Stomach smooth muscle (tissue), 2 donors: ENCODE measurements around the gene OR2L8.
"Not testable (repeated sequence)": the region's sequence is repeated elsewhere in the genome, so short reads cannot be mapped to it uniquely, and the experiment has no call there.

Source experiments
- H3K27ac ChIP-seq: one replicate; pipeline ENCODE4 v1.7.0; 2013; ENCODE audit warnings: mild to moderate bottlenecking, low read length, inconsistent platforms
- H3K27me3 ChIP-seq, 2 donors: one replicate each; pipeline ENCODE4 v1.7.0; 2013; ENCODE audit warnings: low read length in 2 of 2; ENCODE audit not compliant: insufficient read depth in 2 of 2, control insufficient read depth in 1 of 2
- H3K36me3 ChIP-seq, 2 donors: one replicate each; pipeline ENCODE4 v1.7.0; 2013; ENCODE audit warnings: low read length in 2 of 2; ENCODE audit not compliant: control insufficient read depth in 2 of 2, insufficient read depth in 2 of 2
- H3K4me1 ChIP-seq: one replicate; pipeline ENCODE4 v1.7.0; 2013; ENCODE audit warnings: low read length; ENCODE audit not compliant: control insufficient read depth, insufficient read depth
- H3K4me3 ChIP-seq, 2 donors: one replicate each; pipeline ENCODE4 v1.7.0; 2013; ENCODE audit warnings: low read length in 2 of 2
- H3K9ac ChIP-seq, 2 donors: one replicate each; pipeline ENCODE4 v1.7.0; 2013; ENCODE audit warnings: low read length in 2 of 2, mild to moderate bottlenecking in 1 of 2
- H3K9me3 ChIP-seq, 2 donors: one replicate each; pipeline ENCODE4 v1.7.0; 2013; ENCODE audit warnings: low read length in 2 of 2; ENCODE audit not compliant: control insufficient read depth in 2 of 2
- donor health status: healthy.
- donor health status: Pancreatic carcinoma.

Gene OR2L8

GRCh38 chr1:247924868-247925267 is 23.8 kb upstream of the OR2L8 start, which contains the start of gene OR2AJ1:
TSS of gene OR2AJ1 (plus strand) at chr1:247924889. CDS start at chr1:247933769, 8,880 bp downstream.
- Histone ChIP-seq H3K27ac (no peak within 1 kb of the TSS), H3K9me3 (no peaks in the 10 kb centered on the region), H3K4me3 (no peak within 1 kb of the TSS), H3K9ac (no peak within 1 kb of the TSS), H3K36me3 (no peaks in the 10 kb centered on the region), H3K4me1 (no peaks in the 10 kb centered on the region), H3K27me3 (no peaks in the 10 kb centered on the region)

- Histone ChIP-seq H3K4me3 (no peak overlapping the region), H3K27ac (no peak overlapping the region), H3K27me3 (no peaks in the 10 kb centered on the region)
Measured at GRCh38 chr1:247933989-247934388, 14.7 kb upstream of the OR2L8 start.

GRCh38 chr1:247935781-247936180 is 12.9 kb upstream of the OR2L8 start:
- H3K9ac ChIP-seq: no peak overlapping the region

More at GRCh38 chr1:247933989-247934388, 14.7 kb upstream of the OR2L8 start:
- no peaks in the 10 kb centered on the region for H3K36me3 ChIP-seq
- no peak overlapping the region for H3K9ac ChIP-seq
- peaks cover 0 to 6% of the 10 kb centered on the region in 2 donors for H3K9me3 ChIP-seq
- H3K4me1 ChIP-seq: no peaks in the 10 kb centered on the region

GRCh38 chr1:247936415-247936814 is 12.2 kb upstream of the OR2L8 start:
- H3K36me3 ChIP-seq: no peaks in the 10 kb centered on the region
- H3K4me1 ChIP-seq: no peaks in the 10 kb centered on the region
- H3K4me3 ChIP-seq: no peak overlapping the region
- no peaks in the 10 kb centered on the region for H3K27me3 ChIP-seq
- H3K27ac ChIP-seq: no peak overlapping the region
- H3K9ac ChIP-seq: no peak overlapping the region
- peaks cover 0 to 6% of the 10 kb centered on the region in 2 donors for H3K9me3 ChIP-seq

More at GRCh38 chr1:247935781-247936180, 12.9 kb upstream of the OR2L8 start:
- H3K27ac ChIP-seq: no peak overlapping the region
- peaks cover 0 to 6% of the 10 kb centered on the region in 2 donors for H3K9me3 ChIP-seq
- no peaks in the 10 kb centered on the region for H3K27me3 ChIP-seq
- H3K36me3 ChIP-seq: no peaks in the 10 kb centered on the region
- no peak overlapping the region for H3K4me3 ChIP-seq
- H3K4me1 ChIP-seq: no peaks in the 10 kb centered on the region

DNA sequence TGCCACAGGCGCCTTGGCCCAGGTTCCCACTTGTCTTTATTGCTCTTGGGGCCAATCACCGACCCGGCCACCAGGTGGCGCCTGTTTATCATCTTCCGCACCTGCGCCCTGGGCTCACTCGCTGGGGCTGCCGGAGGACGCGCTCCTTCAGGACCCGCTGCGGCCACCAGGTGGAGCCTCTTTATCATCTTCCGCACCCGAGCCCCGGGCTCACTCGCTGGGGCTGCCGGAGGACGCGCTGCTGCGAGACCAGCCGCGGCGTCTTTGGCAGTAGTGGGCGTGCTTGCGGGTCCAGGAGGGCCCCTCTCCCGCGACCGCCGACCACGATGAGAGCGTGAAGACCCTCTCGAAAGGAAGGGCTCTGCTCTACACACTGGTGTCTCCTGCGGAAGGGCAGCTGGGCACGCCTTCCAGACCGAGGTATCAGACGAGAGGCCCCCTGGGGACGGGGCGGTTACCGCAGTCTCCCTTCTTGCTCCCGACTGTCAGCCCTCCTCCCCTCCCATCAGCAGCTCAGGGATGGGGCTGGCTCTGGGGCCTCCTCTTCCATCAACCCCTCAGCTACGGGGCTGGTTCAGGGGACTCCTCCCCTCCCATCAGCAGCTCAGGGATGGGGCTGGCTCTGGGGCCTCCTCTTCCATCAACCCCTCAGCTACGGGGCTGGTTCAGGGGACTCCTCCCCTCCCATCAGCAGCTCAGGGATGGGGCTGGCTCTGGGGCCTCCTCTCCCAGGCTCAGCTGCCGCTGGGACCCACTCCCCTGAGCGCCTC is 11.5 kb upstream of the OR2L8 start:
- not testable (repeated sequence) for H3K9ac ChIP-seq, H3K9me3 ChIP-seq, H3K4me3 ChIP-seq, H3K36me3 ChIP-seq, H3K27me3 ChIP-seq, H3K27ac ChIP-seq, H3K4me1 ChIP-seq

GRCh38 chr1:247942624-247943023 is 6.0 kb upstream of the OR2L8 start:
- Histone ChIP-seq H3K4me3 (no peak overlapping the region), H3K27me3 (no peaks in the 10 kb centered on the region), H3K27ac (no peak overlapping the region), H3K9ac (no peak overlapping the region), H3K9me3 (no peaks in the 10 kb centered on the region), H3K4me1 (no peaks in the 10 kb centered on the region), H3K36me3 (no peaks in the 10 kb centered on the region)

DNA sequence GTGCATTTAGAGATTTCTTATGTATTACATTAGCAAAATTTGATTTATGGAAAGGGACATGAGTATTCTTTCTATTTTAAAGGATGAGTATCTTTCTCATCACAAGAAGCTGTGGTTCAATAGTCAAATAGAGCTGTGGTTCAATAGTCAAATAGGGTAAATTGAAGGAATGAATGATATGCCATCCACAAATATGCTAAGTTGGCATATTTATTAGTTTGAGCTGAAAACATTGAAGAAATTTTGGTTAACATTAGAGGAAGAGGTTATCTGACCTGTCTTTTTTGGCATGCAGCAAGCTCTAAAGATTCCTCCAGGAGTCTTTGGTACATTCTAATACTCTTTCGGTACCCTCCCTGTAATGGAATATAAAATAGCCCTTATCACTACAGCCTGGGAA is 4.8 kb downstream of the OR2L8 start:
- H3K27me3 ChIP-seq: no peaks in the 10 kb centered on the region
- no peak overlapping the region for H3K27ac ChIP-seq
- H3K9me3 ChIP-seq: peaks cover 0 to 5% of the 10 kb centered on the region in 2 donors
- no peak overlapping the region for H3K9ac ChIP-seq
- no peaks in the 10 kb centered on the region for H3K36me3 ChIP-seq
- no peaks in the 10 kb centered on the region for H3K4me1 ChIP-seq
- H3K4me3 ChIP-seq: no peak overlapping the region

GRCh38 chr1:247961791-247962190 is 13.1 kb downstream of the OR2L8 start:
- H3K27ac ChIP-seq: no peak overlapping the region
- no peak overlapping the region for H3K4me3 ChIP-seq
- H3K9ac ChIP-seq: no peak overlapping the region
- peaks cover 0 to 4% of the 10 kb centered on the region in 2 donors for H3K9me3 ChIP-seq
- H3K27me3 ChIP-seq: no peaks in the 10 kb centered on the region
- H3K4me1 ChIP-seq: no peaks in the 10 kb centered on the region
- no peaks in the 10 kb centered on the region for H3K36me3 ChIP-seq

DNA sequence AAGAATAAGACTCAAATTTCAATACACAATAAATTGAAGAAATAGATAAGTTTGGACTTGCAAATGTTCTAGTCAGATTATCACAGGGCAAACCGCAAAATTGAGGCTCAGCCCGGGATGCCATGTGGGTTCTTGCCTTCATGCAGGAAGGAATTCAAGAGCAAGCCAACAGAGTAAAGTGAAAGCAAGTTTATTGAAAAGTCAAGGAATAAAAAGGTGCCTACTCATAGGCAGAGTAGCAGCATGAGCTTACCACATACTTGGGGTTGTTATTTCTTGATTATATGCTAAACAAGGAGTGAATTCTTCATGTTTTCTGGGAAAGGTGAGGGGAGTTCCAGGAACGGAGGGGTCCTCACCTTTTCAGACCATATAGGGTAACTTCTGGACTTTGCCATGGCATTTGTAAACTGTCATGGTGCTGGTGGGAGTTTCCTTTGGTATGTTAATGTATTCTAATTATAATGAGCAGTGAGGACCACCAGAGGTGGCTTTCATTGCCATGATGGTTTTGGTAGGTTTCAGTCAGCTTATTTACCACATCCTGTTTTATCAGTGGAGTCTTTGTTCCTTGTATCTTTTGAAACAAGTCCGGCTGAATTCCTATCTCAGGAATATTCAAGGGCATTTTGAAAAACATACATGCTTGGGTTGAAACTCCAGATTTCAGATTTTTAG is 14.4 kb downstream of the OR2L8 start:
- H3K27ac ChIP-seq: no peak overlapping the region
- no peak overlapping the region for H3K4me3 ChIP-seq
- H3K4me1 ChIP-seq: no peaks in the 10 kb centered on the region
- no peak overlapping the region for H3K9ac ChIP-seq
- no peaks in the 10 kb centered on the region for H3K36me3 ChIP-seq
- peaks cover 0 to 4% of the 10 kb centered on the region in 2 donors for H3K9me3 ChIP-seq
- no peaks in the 10 kb centered on the region for H3K27me3 ChIP-seq

DNA sequence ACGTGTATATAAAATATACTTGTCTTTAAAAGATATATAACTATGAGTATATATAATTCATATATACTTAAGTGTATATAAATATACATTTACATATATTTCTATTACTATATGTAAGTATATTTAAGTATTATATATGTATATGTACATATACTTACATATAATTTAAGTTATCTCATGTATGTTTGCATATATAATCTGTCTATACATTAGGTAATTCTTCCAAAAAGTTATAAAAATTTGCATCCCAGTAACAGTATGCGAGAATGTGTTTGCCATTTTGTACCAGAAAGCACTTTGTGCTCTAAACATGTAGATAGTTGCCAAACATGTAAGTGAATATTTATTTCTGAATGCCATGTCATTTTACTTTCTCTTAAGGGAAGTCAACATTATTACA is 16.3 kb downstream of the OR2L8 start, which contains the start of gene OR2AK2:
OR2AK2 (plus strand) TSS at position 301 of the 400 bp plus-strand sequence. CDS start 144 bp downstream, outside the sequence.
- Histone ChIP-seq H3K4me3 (no peak within 1 kb of the TSS), H3K27ac (no peak within 1 kb of the TSS), H3K9me3 (peaks cover 0 to 4% of the 10 kb centered on the region in 2 donors), H3K4me1 (no peaks in the 10 kb centered on the region), H3K36me3 (no peaks in the 10 kb centered on the region), H3K9ac (no peak within 1 kb of the TSS), H3K27me3 (no peaks in the 10 kb centered on the region)
